ENCODE data around the gene ZNF132.

The ZNF132 gene

DNA sequence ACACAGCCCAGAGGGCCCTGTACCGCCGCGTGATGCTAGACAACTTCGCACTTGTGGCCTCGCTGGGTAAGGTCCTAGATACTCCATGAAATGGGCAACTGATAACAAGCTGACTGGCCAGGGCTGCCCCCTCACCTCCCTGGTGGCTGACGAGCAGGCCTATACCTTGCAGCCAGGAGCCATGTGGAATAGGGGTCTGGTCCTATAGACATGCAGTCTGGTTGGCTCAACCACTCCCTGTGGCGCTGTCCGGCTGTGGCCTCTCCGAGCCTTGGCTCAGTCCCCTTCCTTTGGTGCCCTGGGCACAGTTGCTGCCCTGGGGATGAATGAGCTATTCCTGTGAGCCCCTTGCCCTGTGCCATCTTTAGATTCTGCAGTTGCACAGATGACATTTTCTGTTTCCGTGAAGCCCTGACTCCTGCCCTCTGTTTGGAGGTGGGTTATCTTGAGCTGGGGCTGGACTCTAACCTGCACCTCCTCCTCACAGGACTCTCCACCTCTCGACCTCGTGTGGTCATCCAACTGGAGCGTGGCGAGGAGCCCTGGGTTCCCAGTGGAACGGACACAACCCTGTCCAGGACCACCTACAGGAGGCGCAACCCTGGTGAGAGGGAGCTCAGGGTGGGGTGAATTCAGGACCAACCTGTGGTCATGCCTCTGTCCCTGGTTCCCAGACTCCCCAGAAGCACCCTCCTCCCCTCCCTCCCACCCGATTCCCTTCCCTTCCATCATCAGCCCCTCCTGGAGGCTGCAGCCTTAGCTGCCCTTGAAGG, 29.5 kb upstream of the ZNF132 start:
- no peak for DNase-seq (ENCODE audit: extremely low spot score)
- CTCF ChIA-PET, result no interaction called here
- POLR2A ChIA-PET, result no interaction called here
- TF ChIP-seq HDGF (IDR thresholded peaks at IDR 0.05; ENCODE audit: borderline replicate concordance) (no peak), ZNF384 (IDR thresholded peaks at IDR 0.05) (no peak), NFRKB (IDR thresholded peaks at IDR 0.05) (no peak), L3MBTL2 (conservative IDR thresholded peaks at IDR 0.05) (no peak), ELF4 (IDR thresholded peaks at IDR 0.05) (no peak)
- TF ChIP-seq, protein P1, sequence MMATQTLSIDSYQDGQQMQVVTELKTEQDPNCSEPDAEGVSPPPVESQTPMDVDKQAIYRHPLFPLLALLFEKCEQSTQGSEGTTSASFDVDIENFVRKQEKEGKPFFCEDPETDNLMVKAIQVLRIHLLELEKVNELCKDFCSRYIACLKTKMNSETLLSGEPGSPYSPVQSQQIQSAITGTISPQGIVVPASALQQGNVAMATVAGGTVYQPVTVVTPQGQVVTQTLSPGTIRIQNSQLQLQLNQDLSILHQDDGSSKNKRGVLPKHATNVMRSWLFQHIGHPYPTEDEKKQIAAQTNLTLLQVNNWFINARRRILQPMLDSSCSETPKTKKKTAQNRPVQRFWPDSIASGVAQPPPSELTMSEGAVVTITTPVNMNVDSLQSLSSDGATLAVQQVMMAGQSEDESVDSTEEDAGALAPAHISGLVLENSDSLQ (IDR thresholded peaks at IDR 0.05), result no peak

DNA sequence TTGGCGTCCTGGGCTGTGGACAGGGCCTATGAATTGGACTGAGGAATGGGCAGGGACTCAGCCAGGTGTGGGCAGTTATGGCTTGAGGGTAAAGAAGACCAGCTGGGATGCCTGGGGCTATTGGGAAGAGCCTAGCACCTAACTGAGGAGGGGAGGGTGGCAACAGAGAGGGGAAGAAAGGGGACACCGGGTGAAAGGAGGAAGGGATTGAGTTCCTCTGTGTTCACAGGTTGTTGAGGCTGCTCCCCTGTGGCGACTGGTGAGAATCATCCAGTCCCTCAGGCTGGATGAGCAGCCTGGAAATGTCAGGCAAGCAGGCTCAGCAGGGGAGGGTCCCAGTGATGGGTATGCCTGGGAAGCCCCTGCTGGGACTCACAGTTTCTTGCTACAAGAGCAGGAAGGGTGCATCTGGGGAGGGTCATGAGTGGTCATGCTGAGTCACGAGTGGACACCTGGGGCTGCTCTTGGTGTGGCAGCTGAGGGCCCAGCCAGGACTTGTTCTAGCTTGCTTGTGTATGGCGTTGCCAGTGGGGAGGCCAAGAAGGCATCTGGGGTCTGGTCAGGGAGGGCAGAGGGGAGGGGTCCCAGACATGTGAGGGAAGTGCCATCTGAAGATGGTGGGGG, 28.4 kb upstream of the ZNF132 start:
- no peak for DNase-seq (ENCODE audit: extremely low spot score)
- ChIA-PET POLR2A (no interaction called here), CTCF (no interaction called here)
- TF ChIP-seq CTBP1 (IDR thresholded peaks at IDR 0.05; ENCODE audit: borderline replicate concordance), result no peak
- TF ChIP-seq SUZ12 (IDR thresholded peaks at IDR 0.05), result no peak
- no peak for TF ChIP-seq ARNT (IDR thresholded peaks at IDR 0.05)
- no peak for TF ChIP-seq FOXM1 (IDR thresholded peaks at IDR 0.05; ENCODE audit: borderline replicate concordance)
- no peak for TF ChIP-seq HDGF (IDR thresholded peaks at IDR 0.05; ENCODE audit: borderline replicate concordance)

DNA sequence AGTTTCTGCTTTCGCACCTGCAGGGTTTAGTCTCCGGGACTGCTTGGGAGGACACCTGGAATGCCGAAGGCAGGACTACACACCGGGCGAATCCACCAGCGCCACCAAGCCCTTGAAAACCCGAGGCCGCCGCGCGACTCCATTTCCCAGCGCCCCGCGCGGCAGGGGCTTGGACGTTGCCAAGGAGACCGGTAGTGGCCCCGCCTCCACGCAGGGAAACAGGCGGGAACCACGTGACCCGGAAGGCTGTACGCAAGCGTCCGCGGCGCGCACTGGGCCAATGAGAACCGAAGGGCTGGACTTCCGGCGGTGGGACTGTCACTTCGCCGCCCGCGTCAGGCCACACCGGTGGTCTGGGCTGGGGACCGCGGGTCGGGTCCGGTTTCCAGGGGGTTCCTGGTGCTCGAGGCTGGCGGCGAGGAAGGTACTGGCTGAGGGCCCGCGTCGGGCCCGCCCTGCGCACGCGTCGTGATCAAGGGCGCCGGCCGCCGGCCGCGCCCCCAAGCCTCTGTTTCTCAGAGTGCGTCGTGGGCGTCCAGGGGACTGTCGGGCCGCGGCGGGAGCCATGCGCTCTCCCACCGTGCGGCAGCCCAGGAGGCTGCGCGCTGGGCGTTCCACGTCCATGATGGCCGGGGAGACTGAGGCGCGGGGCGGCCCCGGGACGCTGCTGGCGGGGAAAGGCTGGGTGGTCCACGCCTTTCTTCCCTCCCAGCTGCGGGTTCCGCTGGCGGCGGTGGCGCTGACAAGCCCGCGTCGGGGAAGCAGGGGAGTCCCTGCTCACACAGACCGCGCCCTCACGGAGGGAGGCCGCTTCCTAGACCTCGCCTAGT, 27.0 kb upstream of the ZNF132 start, which contains the start of gene ZNF324:
TSS of gene ZNF324 (plus strand) at position 321 of the 830 bp plus-strand sequence. CDS start 2,106 bp downstream, outside the sequence.
- ChIA-PET CTCF (no interaction called here), POLR2A (interaction anchor here (0.9 to 1.7 kb wide), 4 partner anchors 9 to 53 kb away, joined by 3 to 4 read pairs (median 4); partner anchors contain the start of genes ZBTB45, ZNF324B and ZNF446)
- DNase-seq (ENCODE audit: extremely low spot score), result peak; percentile 97
- TF ChIP-seq, protein P1 (IDR thresholded peaks at IDR 0.05), result 0 out of 2 replicates have a peak, but pooled peaks have one; percentile 29
- TF ChIP-seq L3MBTL2 (conservative IDR thresholded peaks at IDR 0.05) (peak; percentile 82), HDGF (IDR thresholded peaks at IDR 0.05; ENCODE audit: borderline replicate concordance) (no peak), ELF4 (IDR thresholded peaks at IDR 0.05) (peak; percentile 79), SUZ12 (IDR thresholded peaks at IDR 0.05) (no peak)

DNA sequence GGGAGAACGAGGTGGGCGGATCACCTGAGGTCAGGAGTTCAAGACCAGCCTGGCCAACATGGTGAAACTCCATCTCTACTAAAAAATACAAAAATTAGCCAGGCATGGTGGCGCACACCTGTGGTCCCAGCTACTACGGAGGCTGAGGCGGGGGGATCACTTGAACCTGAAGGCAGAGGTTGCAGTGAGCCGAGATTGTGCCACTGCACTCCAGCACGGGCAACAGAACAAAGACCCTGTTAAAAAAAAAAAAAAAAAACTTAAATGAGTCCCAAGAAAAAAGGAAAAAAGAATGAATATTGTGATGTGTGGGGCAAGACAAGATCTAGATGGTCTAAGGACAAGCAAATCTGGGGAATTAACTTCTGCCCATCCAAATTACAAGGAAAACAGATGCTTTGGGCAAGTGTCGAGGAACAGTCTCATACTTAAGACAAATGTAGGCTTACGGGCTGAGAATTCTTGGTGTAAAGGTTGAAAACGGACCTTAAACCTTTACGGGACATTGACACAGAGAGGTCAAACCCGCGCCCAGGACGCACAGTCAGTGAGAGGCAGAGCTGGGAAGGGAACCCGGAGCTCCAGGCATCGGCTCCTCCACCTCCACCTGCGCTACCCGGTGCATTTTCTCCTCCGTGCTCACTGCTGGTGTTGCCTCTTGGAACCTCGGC, 26.3 kb upstream of the ZNF132 start:
- DNase-seq (ENCODE audit: extremely low spot score), result no peak
- no peak for TF ChIP-seq SUZ12 (IDR thresholded peaks at IDR 0.05)
- no peak for TF ChIP-seq HDGF (IDR thresholded peaks at IDR 0.05; ENCODE audit: borderline replicate concordance)
- no peak; the same call in 1 of the 2 replicates for TF ChIP-seq L3MBTL2 (conservative IDR thresholded peaks at IDR 0.05)
- no peak for TF ChIP-seq ZNF384 (IDR thresholded peaks at IDR 0.05)
- no peak for TF ChIP-seq FOXM1 (IDR thresholded peaks at IDR 0.05; ENCODE audit: borderline replicate concordance)
- no peak for TF ChIP-seq ELF4 (IDR thresholded peaks at IDR 0.05)
- no peak for TF ChIP-seq TARDBP (IDR thresholded peaks at IDR 0.05)
- no peak for TF ChIP-seq CTBP1 (IDR thresholded peaks at IDR 0.05; ENCODE audit: borderline replicate concordance)
- TF ChIP-seq SP1 (IDR thresholded peaks at IDR 0.05), result no peak
- no peak for TF ChIP-seq FOXA1 (IDR thresholded peaks at IDR 0.05)
- no peak for TF ChIP-seq LEF1 (IDR thresholded peaks at IDR 0.05; ENCODE audit: borderline replicate concordance)
- no peak for TF ChIP-seq NFRKB (IDR thresholded peaks at IDR 0.05)
- TF ChIP-seq, protein P1 (IDR thresholded peaks at IDR 0.05), result no peak
- no peak for TF ChIP-seq BHLHE40 (IDR thresholded peaks at IDR 0.05; ENCODE audit: borderline replicate concordance)
- TF ChIP-seq FOXK2 (IDR thresholded peaks at IDR 0.05), result no peak
- POLR2A ChIA-PET, result interaction anchor here (0.7 to 1.7 kb wide), 5 partner anchors 10 to 95 kb away, joined by 3 to 4 read pairs (median 4); partner anchors contain the start of genes ZBTB45, ZNF324B and ZNF446
- CTCF ChIA-PET, result no interaction called here

DNA sequence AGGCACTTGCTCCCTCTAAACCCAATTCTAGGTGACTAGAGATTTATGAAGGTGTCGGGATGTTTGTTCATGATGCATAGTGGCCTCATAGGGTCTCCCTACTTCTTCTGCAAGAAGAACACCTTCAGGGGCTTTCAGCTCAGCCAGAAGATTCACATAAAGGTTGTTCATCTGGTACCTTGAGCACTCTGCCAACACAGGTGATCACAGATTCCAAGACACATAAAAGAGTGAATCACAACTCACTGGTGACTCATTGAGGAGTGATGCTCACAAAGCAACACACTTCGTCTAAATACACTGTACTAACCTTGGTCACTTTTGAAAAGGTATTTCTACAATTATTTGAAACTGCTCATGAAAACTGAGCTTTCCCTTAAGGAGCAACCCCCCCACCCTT, 20.1 kb upstream of the ZNF132 start:
- ChIA-PET CTCF (no interaction called here), POLR2A (interaction anchor here (0.9 to 1.2 kb wide), 2 partner anchors 9 to 51 kb away, joined by 3 read pairs; partner anchors contain the start of genes ZNF324B and ZNF584)
- no peak for DNase-seq (ENCODE audit: extremely low spot score)
- TF ChIP-seq HDGF (IDR thresholded peaks at IDR 0.05; ENCODE audit: borderline replicate concordance) (no peak), TARDBP (IDR thresholded peaks at IDR 0.05) (no peak), CTBP1 (IDR thresholded peaks at IDR 0.05; ENCODE audit: borderline replicate concordance) (no peak)

DNA sequence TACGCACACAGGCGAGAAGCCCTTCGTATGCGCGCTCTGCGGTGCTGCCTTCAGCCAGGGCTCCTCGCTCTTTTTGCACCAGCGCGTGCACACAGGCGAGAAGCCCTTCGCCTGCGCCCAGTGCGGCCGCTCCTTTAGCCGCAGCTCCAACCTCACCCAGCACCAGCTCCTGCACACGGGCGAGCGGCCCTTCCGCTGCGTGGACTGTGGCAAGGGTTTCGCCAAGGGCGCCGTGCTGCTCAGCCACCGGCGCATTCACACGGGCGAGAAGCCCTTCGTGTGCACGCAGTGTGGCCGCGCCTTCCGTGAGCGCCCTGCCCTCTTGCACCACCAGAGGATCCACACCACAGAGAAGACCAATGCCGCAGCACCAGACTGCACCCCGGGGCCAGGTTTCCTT, 16.2 kb upstream of the ZNF132 start:
- CTCF ChIA-PET, result no interaction called here
- no peak for DNase-seq (ENCODE audit: extremely low spot score)
- TF ChIP-seq SP1 (IDR thresholded peaks at IDR 0.05) (no peak), FOXM1 (IDR thresholded peaks at IDR 0.05; ENCODE audit: borderline replicate concordance) (no peak), FOXK2 (IDR thresholded peaks at IDR 0.05) (no peak), ARNT (IDR thresholded peaks at IDR 0.05) (no peak), NFRKB (IDR thresholded peaks at IDR 0.05) (no peak), SUZ12 (IDR thresholded peaks at IDR 0.05) (no peak), TARDBP (IDR thresholded peaks at IDR 0.05) (no peak), ZNF384 (IDR thresholded peaks at IDR 0.05) (no peak), CTBP1 (IDR thresholded peaks at IDR 0.05; ENCODE audit: borderline replicate concordance) (no peak), L3MBTL2 (conservative IDR thresholded peaks at IDR 0.05) (no peak), HDGF (IDR thresholded peaks at IDR 0.05; ENCODE audit: borderline replicate concordance) (no peak), BHLHE40 (IDR thresholded peaks at IDR 0.05; ENCODE audit: borderline replicate concordance) (no peak), ELF4 (IDR thresholded peaks at IDR 0.05) (no peak), FOXA1 (IDR thresholded peaks at IDR 0.05) (no peak)
- TF ChIP-seq, protein P1 (IDR thresholded peaks at IDR 0.05), result no peak
- POLR2A ChIA-PET, result no interaction called here
